Retina (tissue), 1 donor: Measurements from ENCODE around the gene LMBR1.

Source experiments
- DNase-seq: peaks from one replicate; pipeline ENCODE4 v3.0.0-alpha.2; 2016

Gene LMBR1

DNA sequence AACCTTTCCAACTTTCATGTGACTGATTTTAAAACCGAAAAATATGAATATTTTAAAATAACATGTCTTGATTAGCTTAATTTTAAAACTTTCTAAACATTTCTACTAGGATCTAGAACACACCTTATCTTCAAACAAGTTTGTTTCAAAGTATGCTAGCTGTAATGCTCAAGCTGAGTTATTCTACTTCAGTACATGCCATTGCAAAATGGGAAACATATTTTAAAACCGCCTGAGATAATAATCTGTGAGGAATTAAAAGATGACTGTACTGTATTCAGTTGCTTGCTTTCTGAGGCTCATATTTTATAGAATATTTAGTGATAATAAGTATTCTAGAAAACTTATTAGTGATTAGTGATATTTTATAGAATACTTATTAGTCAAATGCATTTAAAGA, 99.6 kb downstream of the LMBR1 start:
- DNase-seq: no peak

DNA sequence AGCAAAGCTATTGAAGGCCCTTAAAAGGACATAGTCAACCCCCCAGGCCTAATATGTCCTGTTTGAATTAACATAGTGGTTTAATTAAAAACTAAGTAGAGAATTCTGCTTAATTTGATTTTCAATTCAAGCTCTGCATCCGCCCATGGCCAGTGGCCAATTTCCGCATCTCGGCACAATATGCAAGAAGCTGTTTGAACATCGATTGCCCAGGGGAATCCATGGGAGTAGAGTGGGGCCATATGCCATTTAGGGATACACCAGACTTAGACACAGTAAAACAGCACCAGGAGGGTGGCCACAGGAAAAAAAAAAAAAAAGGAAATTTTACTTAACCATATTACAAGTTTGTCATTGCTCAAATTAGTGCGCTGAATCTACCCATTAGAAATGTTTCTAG, 100.4 kb downstream of the LMBR1 start:
- peak; percentile 24 for DNase-seq

DNA sequence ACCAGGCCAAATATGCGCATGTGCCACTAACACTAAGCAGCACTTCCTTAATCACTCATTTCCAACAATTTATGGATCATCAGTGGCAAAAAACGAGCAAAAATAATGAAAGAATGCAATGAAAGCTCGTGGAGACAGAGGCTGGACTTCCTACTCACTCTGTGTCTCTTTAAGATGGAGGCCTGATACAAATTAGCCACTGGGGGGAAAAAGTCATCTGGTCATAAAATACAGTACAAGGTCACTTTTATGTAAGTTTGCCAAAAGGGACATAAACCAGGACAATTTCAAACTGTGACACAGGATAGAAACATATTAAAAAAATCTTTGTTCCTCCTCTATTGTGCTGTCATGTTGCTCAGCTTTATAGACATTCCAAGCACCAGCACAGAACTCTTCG, 101.7 kb downstream of the LMBR1 start:
- no peak for DNase-seq

- no peak for DNase-seq
These were observed 102.7 kb downstream of the LMBR1 start for GRCh38 chr7:156790264-156790663.

DNA sequence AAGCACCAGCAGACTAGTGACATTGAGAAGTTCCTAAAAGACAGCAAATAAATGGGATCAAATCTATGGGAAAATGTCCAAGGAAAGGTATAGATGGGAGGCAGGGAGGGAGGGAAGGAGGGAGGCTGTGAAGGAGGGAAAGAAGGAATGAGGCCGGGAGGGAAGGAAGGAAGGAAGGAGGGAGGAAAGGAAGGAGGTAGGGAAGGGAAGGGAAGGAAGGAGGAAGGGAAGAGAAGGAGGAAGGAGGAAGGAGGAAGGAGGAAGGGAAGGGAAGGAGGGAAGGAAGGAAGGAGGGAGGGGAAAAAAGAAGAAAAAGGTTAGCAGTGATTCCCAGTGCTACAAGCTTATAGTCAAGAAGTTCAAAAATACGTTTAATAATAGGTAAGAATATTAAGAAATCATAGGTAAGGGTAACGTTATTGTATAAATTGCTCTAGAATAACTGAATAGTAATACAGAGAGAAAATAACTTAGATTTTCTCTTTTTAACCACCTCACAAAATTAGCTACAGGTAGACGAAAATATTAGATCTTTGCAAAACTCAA, 106.9 kb downstream of the LMBR1 start:
- DNase-seq: no peak

DNA sequence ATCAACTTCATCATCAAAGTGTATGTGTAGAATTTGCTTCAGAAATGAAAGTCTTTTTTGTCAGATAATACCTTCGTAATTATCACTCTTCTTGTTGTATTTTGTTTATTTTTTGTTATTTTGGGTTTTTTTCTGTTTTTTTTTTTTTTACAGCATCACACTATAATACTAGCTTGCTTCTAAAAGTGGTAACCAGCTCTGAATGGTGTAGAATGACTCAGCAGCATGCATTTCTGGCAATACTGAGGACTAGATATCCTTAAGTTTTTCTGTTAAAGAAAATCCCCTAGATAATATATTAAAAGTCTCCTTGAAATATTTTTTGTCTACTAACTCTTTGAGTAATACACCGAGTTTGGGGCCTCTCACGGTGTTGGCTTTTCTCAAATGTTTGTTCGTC, 109.1 kb downstream of the LMBR1 start:
- DNase-seq: no peak

DNA sequence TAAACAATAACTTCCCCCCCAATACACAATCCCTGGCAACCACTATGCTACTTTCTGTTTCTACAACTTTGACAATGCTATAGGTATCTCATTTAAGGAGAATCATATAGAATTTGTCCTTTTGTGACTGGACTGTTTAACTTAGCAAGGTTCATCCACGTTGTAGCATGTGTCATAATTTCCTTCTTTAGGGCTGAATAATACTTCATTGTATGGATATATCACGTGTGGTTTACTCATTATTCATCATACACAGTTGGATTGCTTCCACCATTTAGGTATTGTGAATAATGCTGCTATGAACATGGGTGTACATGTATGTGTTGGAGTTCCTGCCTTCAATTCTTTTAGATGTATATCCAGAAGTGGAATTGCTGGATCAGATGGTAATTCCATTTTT, 111.0 kb downstream of the LMBR1 start:
- no peak for DNase-seq

DNA sequence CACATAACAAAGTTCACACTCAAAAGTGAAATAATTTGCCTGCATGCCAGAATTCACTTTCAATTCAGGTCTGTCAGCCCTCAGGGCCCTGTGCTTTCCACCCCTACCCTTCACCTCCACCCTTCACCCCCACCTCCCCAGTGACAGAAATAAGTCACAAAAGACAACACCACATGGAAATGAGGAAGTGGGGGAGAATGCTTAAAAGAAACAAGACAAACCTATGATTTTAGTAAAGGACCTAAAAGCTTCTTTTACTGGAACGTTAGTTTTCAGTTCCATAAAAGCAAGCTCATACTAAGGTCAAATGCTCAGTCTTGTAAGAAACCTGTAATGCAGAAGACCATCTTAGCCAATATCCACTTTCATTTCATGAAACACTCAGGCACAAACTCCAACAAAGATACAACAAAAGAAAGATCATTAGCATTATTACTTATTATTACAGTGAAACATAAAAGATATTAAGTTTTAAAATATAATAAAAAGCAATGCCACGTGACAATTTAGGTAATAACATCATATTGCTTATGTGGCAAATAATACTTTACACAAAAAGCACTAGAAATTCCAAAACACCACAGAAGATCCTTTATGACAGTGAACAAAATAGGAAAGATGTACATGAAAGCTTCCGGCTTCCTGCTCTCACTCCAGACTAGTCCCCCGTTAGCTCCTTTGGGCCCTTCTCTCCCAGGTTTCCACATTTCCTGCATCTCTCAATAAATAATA, 112.1 kb downstream of the LMBR1 start:
- no peak for DNase-seq

DNA sequence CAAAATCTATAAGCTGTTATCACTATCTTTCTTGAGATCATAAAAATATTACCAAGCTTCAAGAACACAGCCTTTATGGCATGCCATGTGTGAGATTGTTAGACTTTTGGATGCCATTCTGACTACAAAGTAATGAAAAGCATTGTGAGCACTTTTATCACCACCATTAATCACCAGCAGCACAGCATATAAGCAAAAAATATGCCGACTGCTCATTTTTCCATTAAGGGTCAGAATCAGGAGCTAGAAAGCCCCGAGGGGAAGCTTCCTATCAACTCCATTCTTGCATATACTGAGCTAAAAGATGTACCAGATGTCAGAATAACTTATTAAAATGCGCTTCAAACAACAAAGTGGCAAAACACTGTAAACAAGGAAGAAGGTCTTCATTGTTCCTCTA, 114.3 kb downstream of the LMBR1 start:
- DNase-seq: peak; percentile 21

- no peak for DNase-seq
These were observed 114.8 kb downstream of the LMBR1 start for GRCh38 chr7:156778201-156778600.

DNA sequence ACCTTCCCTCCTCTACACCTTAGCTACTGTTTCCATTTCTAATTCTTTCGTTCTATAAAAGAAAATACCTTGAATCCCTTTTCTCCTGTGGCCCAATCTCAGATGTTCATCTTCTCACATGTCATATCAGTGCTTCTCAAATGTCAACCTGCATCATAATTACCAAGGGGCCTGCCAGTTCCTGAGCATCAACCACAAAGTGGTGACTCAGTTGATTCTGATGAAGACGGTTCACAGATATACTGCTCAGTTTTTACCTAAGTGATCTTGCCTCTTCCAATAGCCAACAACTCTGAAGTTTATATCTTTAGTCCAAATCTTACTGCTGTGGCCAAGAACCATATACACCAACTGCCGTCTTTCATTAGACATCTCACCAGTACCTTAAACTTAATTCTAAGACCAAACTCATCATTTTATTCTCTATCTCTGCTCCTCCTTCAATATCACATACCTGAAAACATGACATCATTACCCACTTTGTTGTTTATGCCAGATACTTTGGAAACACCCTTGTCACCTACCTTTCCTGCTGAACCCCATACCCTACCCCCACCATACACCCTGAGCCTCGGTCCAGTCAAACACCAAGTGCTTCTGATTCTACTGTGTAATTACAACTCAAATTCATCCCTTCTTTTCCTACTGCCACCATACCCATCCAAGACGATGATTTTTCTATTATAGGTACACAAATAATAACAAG, 115.5 kb downstream of the LMBR1 start:
- no peak for DNase-seq

- DNase-seq: no peak
These were observed 116.5 kb downstream of the LMBR1 start for GRCh38 chr7:156776527-156776926.

GRCh38 chr7:156773966-156774365, 119.0 kb downstream of the LMBR1 start:
- no peak for DNase-seq

DNA sequence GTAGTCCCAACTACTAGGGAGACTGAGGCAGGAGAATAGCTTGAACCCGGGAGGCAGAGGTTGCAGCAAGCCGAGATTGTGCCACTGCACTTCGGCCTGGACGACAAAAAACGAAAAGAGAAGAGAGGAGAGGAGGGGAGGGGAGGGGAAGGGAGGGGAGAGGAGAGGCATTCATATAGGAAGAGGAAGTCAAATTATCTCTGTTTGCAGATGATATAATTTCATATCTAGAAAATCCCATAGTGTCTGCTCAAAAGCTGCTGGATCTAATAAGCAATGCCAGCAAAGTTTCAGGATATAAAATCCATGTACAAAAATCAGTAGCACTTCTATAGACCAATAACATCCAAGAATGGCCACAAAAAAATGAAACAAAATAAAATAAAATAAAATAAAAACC, 120.3 kb downstream of the LMBR1 start:
- no peak for DNase-seq

DNA sequence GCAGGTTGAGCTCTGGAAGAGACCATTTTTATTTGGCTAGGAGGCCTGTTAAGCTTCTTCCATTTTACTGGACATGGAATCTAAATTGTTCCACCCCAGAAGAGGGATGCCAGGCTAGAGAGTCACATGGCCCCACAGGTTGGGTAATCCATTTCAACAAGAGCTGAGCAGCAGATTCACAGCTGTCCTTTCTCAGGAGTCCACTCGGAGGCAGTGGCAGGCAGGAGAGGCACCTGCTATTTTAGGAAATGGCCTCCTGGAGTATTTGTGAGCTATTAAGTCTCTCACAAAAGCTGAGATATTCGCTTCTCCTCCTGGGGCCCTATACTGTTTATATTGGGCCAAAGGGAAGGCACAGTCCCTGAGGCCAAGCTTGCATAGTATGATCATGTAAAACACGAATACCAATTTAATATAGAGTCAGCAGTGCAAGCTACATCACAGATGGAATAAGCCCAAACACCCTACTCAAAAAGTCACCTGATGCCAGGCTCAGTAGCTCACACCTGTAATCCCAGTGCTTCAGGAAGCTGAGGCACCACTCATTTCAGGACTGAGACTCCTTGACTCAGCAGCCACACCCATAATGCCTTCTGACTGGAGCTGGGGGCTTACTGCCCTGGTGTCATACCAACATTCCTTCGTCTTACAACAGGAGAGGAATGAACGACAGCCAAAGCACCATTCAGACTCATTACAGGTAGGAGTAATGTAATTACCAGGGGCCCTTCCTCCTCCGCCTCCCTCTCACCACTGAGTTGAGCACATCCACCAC, 124.1 kb downstream of the LMBR1 start:
- DNase-seq: no peak

DNA sequence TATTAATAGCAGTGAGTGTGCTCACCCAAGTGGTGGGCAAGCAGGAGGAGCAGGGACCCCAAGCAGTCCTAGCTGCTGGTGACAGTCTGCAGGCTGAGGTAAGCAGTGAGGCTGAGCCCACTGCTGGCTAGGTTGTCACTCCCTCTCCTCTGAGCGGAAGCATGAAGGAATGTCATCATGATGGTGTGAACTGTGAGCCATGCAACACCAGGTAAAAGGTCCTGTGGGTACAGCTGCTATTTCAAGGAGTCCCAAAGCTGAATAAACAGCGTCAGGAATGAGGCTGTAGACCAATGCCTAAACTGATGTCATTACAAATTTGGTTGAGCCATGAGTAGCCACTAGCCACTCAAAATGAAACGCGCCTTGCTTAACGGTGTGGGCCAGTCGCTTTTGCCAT, 126.3 kb downstream of the LMBR1 start:
- DNase-seq: no peak

- no peak for DNase-seq
These were observed 126.9 kb downstream of the LMBR1 start for GRCh38 chr7:156765901-156766656.

DNA sequence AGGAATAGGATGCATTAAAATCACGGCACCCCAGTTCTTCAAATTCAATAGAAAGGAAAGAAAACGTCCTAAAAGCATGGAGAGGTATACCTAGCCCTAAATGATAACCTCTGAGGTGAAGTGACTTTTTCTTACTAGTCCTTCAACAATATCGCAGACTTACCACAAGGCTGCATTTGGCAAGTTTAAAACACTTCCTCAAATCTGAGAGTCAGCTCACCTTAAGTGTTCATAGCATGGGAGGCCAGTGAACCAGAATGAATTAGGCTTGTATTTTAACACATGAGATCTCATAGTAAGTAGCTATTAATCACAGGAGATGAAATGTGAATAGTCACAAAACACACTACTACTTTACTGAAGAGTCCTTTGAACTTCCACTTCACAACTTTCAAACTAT, 128.2 kb downstream of the LMBR1 start:
- DNase-seq: no peak

GRCh38 chr7:156764016-156764669, 128.8 kb downstream of the LMBR1 start:
- peak; percentile 54 for DNase-seq

GRCh38 chr7:156759579-156760202, 133.3 kb downstream of the LMBR1 start:
- no peak for DNase-seq

DNA sequence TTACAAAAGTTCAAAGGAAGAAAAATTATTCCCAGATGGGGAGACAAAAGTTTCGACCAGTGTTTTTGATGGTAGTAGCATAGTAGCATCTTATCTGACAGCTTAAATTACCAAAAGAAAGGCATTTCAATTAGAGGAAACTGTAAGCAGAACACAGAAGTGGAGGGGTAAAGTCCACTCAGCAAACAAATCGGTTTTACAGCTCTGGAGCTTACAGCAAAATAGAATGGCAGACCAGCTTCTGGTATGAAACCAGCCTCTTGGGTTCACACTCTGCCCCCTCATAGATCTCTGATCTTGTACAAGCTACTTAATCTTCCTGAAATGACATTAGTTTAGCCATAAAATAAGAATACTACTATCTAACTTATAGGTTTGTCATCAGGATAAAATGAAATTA, 133.8 kb downstream of the LMBR1 start:
- DNase-seq: no peak

- no peak for DNase-seq
These were observed 138.8 kb downstream of the LMBR1 start for GRCh38 chr7:156754201-156754600.
